C1 segment of cervical spinal cord (tissue), 14 donors: ENCODE results near the gene GRID2.

Experiments used
- DNase-seq, 14 donors: peaks; one replicate each; lab custom pipeline; 2025; lab: John Stamatoyannopoulos, UW

Gene GRID2

DNA sequence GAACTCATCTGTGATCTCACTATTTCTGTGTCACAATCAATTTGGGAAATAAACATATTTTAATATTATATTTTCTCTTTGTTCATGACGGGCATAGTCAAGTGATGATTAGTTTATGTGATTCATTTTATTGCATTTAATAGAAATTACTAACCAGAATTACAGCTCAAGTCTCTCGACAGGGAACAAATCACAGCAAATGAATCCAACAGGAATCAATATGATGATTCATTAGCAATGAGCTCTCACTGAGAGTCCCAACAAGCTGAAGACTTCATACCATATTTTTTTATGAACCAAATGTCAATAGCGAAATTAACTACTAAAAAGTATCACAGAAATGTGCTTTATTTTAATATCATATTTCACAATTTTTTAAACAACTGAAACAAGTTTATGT lies 649.7 kb downstream of the GRID2 start:
- no peak for DNase-seq

- no peak for DNase-seq
These were observed 658.1 kb downstream of the GRID2 start for GRCh38 chr4:92961881-92962280.

DNA sequence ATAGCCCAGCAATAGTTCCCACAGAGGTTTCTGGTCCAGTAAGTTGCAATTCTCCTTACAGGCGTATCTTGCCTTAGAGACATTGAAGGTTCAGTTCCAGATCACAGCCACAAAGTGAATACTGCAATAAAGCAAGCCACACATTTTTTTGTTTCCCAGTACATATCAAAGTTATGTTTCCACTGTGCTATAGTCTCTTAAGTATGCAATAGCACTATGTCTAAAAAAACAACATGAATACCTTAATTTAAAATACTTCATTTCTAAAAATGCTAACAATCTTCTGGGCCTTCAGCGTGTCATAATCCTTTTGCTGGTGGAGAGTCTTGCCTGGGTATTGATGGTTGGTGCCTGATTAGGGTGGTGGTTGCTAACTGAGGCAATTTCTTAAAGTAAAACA lies 659.1 kb downstream of the GRID2 start:
- DNase-seq, result no peak

- no peak for DNase-seq
These were observed 664.8 kb downstream of the GRID2 start for GRCh38 chr4:92968556-92968955.

DNA sequence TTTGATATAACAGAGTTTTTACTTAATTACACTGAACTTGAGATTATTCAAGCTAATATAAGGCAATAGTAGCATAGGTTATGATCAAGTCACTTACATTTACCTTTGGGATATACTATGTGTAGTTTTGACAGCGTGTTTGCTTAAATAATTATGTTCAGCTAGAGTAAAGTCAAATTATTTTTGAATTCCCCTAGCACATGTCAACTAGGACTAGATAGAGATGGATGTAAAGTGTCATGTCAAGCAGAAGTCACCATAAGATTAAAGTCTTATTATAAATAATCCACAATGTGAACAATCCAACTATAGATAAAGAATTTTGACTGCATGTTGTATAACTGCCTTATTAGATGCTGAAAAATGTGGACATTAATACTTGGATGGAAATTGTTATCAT lies 665.2 kb downstream of the GRID2 start:
- DNase-seq, result no peak

- no peak for DNase-seq
These were observed 666.0 kb downstream of the GRID2 start for GRCh38 chr4:92969650-92970379.

DNA sequence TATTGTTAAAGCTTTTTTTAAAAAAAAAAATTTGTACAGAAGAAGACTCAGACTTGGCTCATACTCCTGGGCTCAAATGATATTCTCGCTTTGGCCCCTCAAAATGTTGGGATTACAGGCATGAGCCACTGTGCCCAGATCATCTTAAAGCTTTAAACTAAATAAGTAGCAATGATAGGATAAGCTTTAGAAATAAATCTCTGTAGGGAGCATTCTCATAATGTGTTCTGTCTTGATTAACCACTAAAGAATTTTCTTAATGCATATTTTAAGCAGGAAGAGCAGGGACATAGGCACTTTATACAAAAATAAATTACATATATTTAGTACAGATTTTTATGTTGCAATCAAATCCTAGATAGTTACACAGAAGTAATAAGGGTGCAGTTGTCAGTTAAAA lies 667.2 kb downstream of the GRID2 start:
- no peak for DNase-seq

- DNase-seq, result no peak
These were observed 684.5 kb downstream of the GRID2 start for GRCh38 chr4:92988301-92988700.

DNA sequence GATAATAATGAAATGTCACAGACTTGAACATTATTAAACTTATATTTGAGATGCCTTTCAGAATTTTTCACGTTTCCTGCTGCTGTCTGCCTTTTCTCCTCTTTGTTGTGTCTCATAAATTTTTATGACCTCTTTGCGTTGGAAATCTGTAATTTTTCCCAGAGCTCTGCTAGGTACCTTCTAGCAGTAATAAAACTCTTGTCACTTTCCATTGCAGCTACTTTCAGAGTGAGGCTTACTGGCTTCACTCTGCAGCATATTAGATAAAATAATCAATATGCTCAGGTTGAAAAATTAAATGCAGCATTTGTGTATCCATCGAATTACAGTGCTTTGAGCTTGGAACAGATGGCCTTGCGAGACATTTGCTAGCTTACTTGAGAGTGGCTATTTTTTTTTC lies 689.0 kb downstream of the GRID2 start:
- no peak for DNase-seq

- DNase-seq, result no peak
These were observed 691.0 kb downstream of the GRID2 start for GRCh38 chr4:92994727-92995126.

DNA sequence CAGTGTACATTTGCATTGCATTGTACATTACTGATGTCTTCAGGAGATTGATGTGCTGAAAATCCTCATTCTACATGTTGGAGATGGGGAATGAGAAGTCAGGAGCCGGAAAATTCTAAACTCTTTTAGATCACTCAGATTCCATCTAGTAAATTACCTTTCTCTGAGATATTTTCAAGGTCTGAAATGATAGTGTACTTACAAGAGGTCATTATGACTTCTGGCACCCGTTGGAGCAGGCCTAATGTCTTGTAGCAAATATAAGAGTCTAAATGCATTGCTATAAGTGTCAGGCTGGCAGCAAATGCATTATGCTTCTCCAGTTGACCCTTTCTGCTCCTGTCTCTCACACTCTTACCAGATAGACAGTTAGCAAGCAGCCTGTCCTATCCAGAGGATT lies 692.8 kb downstream of the GRID2 start:
- no peak for DNase-seq

DNA sequence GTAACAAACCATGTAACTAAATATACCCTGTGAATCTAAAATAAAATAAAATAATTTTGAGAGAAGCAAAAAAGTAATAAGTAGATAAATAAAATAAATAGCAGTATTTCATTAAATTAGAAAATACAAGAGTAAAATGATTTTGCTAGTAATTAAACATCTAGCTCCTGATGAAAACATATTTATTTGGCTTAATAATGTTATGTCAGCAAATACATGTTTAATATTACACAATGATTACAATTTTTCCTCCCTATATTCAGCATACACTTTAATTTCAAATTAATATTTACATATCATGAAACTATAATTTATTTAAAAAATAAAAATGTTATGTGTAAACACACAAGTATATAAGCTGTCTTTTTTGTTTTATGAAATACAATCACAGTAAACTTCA lies 697.1 kb downstream of the GRID2 start:
- DNase-seq, result no peak

GRCh38 chr4:93002240-93002639 lies 698.5 kb downstream of the GRID2 start:
- no peak for DNase-seq

DNA sequence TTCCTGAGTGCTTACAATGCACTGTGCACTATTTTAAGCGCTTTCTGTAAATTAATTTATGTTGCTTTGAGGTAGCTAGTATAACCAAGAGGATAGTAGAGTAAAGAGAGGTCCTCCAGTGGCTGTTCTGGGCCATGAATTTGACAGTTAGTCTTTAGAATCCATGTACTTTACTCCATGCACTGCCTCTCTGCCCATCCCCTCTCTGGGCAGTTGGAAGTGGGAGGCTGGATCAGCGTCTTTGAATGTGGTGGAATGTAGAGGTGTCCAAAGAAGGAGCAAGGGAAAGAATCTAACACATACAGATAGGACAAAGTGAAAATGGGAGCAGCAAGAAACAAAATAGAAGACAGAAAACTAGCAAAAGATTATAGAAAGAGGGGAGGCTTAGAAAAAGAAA lies 712.6 kb downstream of the GRID2 start:
- no peak for DNase-seq

- DNase-seq, result no peak
These were observed 714.5 kb downstream of the GRID2 start for GRCh38 chr4:93018243-93018642.

DNA sequence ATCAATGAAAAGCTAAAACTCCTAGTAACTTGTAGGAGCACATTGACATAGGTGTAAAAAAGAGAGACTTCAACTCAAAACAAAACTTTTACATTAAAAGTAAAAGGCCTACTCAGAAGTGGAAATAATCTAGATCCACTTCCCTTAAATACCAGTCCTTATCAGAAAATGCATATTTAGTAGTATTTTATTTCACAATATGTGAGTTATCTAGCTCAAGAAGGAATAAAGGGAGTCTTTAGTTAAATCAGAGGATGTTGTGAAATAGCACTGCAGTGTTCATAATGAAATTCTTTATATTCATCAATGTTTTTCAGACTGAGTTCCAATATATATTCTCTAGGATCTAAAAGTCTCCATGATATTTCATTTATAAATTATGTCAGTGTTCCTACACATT lies 715.0 kb downstream of the GRID2 start:
- DNase-seq, result no peak

DNA sequence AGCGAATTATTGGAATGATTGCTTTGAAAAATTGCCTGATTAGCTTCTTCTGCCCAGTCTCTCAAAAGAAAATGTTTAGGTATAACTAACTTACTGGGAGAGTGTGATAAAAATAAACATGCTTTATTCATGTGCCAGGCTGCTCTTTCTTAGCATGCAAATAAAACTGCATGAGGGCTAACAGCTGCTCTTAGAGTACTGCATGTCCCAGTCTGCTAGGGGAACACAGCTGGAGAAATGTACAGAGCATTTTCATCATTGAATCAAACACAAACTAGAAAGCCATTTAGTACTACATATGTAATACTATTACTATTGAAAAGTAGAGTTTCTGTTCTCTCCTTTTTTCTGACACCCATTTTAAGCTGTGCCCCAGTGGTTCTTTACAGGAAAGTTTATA lies 726.0 kb downstream of the GRID2 start:
- no peak for DNase-seq

DNA sequence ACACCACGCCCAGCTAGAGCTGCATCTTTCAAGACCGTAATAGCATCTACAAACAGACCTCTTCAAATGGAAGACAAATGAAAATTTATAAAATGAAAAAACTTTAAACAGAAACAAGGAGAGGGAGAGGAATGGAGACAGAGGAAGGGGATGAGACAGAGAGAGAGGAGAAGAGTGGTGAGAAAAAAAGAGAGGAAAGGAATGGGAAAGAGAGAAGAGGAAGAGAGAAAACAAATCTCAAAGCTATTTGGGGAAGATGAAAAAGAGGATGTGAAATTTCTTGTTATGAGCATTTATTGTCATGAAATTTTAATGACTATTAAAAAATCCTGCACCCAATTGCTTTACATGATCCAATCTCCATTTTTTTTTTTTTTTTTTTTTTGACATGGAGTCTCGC lies 726.9 kb downstream of the GRID2 start:
- no peak for DNase-seq

DNA sequence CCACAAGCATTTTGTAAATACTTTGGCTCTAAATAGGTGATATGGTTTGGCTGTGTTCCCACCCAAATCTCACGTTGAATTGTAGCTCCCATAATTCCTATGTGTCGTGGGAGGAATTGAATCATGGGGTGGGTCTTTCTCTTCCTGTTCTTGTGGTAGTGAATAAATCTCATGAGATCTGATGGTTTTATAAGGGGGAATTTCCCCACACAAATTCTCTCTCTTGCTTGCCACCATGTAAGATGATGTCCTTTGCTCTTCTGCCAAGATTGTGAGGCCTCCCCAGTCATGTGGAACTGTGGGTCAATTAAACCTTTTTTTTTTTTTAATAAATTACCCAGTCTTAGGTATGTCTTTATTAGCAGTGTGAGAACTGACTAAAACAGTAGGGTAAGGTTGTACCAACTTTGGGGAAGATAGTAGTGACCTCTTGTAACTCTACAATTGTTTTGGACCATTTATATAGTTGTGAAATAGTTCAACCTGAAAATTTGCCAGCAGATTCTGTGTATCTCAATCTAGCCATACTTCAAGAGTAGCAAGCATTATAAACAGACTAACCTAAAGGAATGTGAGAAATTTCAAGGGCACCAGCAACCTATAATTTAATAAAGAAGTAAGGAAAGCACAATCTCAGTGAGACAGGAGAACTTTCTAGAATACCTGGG lies 727.8 kb downstream of the GRID2 start:
- no peak for DNase-seq

DNA sequence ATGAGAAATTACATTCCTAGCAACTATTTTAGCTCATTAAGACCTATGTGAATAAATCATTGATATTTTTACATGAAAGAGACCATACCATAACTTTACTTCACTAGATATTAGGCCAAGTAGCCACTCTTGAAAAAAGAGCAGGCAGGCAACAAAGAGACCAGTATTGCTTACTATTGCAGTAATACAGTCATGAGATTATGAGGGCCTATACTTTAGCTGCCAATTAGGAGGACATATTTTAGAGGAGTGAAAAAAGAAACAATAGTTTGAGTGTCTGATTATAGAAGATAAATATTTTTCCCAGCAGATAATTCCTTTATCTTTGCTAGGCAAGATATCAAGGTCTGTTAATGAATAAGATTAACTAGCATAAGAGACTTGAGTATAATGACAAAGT lies 739.0 kb downstream of the GRID2 start:
- DNase-seq, result no peak

GRCh38 chr4:93053140-93053539 lies 749.4 kb downstream of the GRID2 start:
- no peak for DNase-seq

DNA sequence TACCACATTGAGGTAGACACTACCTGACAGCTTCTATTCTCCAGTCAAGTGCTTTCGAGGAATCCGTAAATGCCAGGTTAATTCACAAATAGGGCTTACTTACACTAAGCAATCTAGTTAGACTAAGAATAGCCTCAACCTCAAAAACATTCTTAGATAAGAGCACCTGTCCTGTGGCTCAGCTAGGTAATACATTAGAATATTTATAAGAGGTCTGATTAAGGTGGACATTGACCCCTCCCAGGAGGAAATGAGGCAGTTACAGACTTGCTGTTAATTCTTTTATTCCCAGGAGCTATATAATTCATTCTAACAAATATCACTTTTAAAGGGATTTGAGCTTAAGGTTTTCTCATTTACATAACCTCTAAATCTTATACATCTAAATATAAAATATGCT lies 758.1 kb downstream of the GRID2 start:
- DNase-seq, result no peak

DNA sequence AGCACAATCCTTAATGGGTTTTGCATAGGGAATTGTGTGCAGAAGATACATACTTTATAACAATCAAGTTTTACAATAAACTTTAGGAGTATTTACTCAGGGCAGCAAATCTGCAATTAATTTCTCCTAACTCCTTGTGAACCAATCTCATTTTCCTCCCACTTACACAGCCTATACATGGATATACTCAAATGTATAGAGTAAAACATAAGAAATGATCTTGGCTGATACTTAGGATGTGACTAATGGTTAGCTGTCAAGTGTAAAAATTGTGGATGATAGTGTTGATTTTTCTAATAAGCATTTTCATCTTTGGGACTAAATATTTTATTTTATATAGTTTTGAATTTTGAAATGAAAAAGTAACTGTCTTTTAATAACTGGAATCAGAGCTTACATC lies 759.6 kb downstream of the GRID2 start:
- no peak for DNase-seq

- DNase-seq, result no peak
These were observed 762.0 kb downstream of the GRID2 start for GRCh38 chr4:93065790-93066189.
